Right cardiac atrium (tissue), 5 donors: ENCODE results near the gene UVSSA. TPM values are rescaled to one million over a fixed set of nuclear protein-coding genes. Genes with fewer than 3 reads are reported as not detected.
"Not testable (repeated sequence)": the region's sequence is repeated elsewhere in the genome, so short reads cannot be mapped to it uniquely, and the experiment has no call there.

Experiments used
- ATAC-seq, 2 donors: fragments of 200-7000 bp; cut with Tn5 transposase; one replicate each; pipeline versions ENCODE4 v1.8.0 to v1.9.1; 2020; ENCODE audit warnings: moderate library complexity in 2 of 2, mild to moderate bottlenecking in 1 of 2
- DNase-seq, 3 donors: peaks; one replicate each; pipeline ENCODE4 v3.0.0-alpha.2; 2020
- H3K27ac ChIP-seq: one replicate; pipeline ENCODE4 v1.5.1; 2013; ENCODE audit warnings: mild to moderate bottlenecking, low read length, control low read depth, moderate library complexity
- H3K27me3 ChIP-seq: one replicate; pipeline ENCODE4 v1.6.1; 2013; ENCODE audit not compliant: control insufficient read depth, insufficient read depth
- H3K4me1 ChIP-seq: one replicate; pipeline ENCODE4 v1.6.1; 2013; ENCODE audit warnings: low read length; ENCODE audit not compliant: control insufficient read depth, insufficient read depth
- H3K4me3 ChIP-seq: one replicate; pipeline ENCODE4 v1.5.1; 2013; ENCODE audit warnings: low read length, control low read depth
- H3K9me3 ChIP-seq: one replicate; pipeline ENCODE4 v1.6.1; 2013; ENCODE audit warnings: low read length; ENCODE audit not compliant: control insufficient read depth
- WGBS: extraction: QIAGEN DNeasy Blood & Tissue Kit; methylation state at CpG from one replicate; pipeline ENCODE4 v1.1.7; 2013; 5-methylcytosine and 5-hydroxymethylcytosine counted together
- intact Hi-C, 4 donors: fragments of 100-400 bp; cut with DNase I; formaldehyde crosslinking; loops; one replicate each; pipeline versions ENCODE4 v1.11.0 to v1.14.0; 2022 to 2023
- polyA plus RNA-seq: library from polyadenylated mRNA; stranded (reverse); fragments of 200-250 nt; gene quantifications from one replicate; pipeline ENCODE4 v1.2.3, GENCODE V29; 2013
- total RNA-seq, 4 donors: library from RNA; stranded (reverse); fragmentation: NEBNext Ultra II Directional; extraction: Animal tissue kit (Norgen Biotek cat#: 25700); gene quantifications; one replicate each; pipeline ENCODE4 v1.2.1, GENCODE V29; 2021
- donor health status: healthy with polysubstance abuse.
- donor health status: DM: no; HTN: yes; CAD: no.
- donor health status: DM: no; HTN: no; CAD: no.
- donor health status: DM: no; HTN: yes; CAD: no; lungs with severe emphysema.
- donor health status: DM: yes; HTN: yes; CAD: no.

The UVSSA gene
- total and polyA plus RNA-seq, 5 donors = 5.0 to 8.8 (median 8.3) TPM

DNA sequence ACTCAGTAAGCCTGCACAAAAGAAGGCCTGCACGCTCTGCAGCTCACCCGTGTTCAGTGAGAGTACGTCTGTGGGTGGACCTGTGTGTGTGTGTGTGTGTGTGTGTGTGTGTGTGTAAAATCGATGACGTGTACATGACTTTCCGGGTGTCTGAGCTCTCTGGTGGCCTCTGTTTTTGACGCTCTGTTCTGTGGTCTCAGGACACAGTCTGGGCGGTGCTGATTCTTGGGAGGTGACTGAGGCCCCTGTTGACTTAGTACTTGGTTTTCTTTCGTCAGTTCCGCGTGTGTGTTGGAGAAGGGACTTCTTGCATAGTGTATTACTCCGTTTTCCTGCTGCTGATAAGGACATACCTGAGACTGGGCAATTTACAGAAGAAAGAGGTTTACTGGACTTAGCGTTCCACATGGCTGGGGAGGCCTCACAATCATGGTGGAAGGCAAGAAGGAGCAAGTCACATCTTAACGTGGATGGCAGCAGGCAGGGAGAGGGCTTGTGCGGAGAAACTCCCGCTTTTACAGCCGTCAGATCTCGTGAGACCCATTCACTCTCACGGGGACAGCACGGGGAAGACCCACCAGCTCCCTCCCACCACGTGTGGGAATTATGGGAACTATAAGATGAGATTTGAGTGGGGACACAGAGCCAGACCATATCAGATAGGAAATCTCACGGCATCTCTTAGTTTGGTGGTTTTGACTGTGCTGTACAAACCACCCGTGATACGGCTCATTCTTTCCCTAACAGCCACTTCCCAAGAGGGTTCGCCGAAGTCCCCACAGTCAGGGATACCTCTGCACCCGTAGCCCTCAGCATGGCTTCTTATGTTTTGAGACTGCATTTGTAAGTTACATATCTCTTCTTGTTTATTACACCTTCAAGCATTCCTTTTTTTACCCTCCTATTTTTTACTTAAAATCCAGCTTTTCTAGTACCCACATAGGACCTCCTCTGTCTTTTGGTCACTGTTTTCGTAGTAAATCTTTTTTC, 24.5 kb downstream of the UVSSA start:
- 95% methylated on average over 28 of the region's 28 CpGs for WGBS
- Histone ChIP-seq H3K27me3 (no peaks in the 10 kb centered on the region), H3K4me3 (no peak overlapping the region), H3K27ac (no peak overlapping the region), H3K9me3 (no peaks in the 10 kb centered on the region), H3K4me1 (no peaks in the 10 kb centered on the region)
- DNase-seq (peak in 1 of 3 donors; percentile 24), ATAC-seq (no peak)
- intact Hi-C loops = no loop called here

DNA sequence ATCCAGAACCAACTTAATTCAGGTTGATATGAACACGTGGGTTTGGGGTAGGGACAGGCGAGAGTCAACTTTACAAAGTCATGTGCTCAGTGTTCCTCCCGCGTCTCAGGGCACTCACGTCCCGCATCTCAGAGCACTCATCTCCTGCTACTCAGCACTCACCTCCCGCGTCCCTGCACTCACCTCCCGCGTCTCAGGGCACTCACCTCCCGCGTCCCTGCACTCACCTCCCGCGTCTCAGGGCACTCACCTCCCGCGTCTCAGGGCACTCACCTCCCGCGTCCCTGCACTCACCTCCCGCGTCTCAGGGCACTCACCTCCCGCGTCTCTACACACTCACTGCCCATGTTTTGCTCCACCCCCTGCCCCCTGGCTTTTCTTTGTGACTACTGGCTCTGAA, 25.6 kb downstream of the UVSSA start:
- H3K4me3 ChIP-seq, DNase-seq, H3K27me3 ChIP-seq, H3K4me1 ChIP-seq, H3K27ac ChIP-seq, intact Hi-C loops, ATAC-seq, H3K9me3 ChIP-seq: not testable (repeated sequence)
- WGBS = 81% methylated on average over 15 of the region's 22 CpGs

DNA sequence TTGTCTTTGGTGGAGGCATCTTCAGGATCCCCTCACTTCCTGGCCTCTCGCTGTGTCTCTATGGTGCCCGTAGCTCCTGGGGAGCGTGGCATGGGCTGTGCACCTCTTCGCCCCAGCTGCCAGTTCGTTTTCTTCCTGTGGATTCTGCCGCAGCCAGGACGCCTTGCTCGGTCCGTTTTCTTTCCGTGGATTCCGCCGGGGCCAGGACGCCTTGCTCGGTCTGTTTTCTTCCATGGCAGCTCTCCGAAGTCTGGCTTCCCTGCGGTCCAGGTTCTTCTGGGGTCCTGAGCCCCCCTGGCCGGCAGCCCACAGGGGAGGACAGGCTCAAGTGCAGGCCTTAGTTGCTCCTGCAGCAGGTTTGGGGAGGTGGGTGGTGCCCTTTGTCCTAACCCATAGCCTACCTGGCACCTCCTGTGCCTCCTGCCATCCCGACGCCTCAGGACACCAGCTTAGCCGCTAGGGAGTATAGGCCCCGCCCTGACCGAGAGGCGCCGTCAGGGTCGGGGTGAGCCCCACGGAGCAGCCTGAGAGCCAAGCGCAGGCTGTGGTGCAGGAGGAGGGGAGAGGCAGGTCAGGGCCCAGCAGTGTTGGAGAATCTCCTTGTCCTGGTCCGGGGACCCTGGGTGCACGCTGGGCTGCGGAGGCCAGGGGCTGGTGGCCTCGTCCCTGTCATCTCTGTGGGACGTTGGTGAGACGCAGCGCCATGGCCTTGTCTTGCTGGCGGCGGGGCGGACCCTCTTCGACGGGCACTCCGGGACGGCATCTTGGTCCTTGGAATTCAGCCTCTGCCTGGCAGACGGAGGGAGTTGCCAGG, 27.1 kb downstream of the UVSSA start:
- H3K27me3 ChIP-seq = no peaks in the 10 kb centered on the region
- H3K4me3 ChIP-seq = no peak overlapping the region
- intact Hi-C loops = no loop called here
- peak in 2 of 3 donors; percentile 42 to 47 for DNase-seq
- no peak overlapping the region for H3K27ac ChIP-seq
- ATAC-seq = no peak
- H3K4me1 ChIP-seq = no peaks in the 10 kb centered on the region
- no peaks in the 10 kb centered on the region for H3K9me3 ChIP-seq
- 97% methylated on average over 42 of the region's 42 CpGs for WGBS

DNA sequence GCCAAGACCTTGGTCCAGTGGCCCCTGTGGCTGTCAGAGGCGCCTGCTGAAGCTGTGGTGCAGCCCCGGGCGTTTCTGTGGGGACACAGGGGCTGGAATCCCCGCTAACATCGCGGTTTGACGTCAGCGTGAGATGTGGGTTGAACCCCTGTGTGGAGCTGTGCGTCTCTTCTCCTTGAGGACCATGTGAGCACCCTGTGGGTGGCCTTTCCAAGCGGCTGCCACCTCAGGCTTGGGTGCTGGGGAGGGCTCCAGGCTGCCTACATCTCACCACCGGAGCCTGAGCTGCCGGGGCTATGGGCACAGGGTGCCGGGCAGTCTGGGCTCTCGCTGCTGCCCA, 27.7 kb downstream of the UVSSA start:
- no peak for DNase-seq
- Histone ChIP-seq H3K4me3 (no peak overlapping the region), H3K4me1 (no peaks in the 10 kb centered on the region), H3K9me3 (no peaks in the 10 kb centered on the region), H3K27ac (no peak overlapping the region), H3K27me3 (no peaks in the 10 kb centered on the region)
- intact Hi-C loops = no loop called here
- ATAC-seq = no peak
- WGBS = 97% methylated on average over 14 of the region's 14 CpGs

DNA sequence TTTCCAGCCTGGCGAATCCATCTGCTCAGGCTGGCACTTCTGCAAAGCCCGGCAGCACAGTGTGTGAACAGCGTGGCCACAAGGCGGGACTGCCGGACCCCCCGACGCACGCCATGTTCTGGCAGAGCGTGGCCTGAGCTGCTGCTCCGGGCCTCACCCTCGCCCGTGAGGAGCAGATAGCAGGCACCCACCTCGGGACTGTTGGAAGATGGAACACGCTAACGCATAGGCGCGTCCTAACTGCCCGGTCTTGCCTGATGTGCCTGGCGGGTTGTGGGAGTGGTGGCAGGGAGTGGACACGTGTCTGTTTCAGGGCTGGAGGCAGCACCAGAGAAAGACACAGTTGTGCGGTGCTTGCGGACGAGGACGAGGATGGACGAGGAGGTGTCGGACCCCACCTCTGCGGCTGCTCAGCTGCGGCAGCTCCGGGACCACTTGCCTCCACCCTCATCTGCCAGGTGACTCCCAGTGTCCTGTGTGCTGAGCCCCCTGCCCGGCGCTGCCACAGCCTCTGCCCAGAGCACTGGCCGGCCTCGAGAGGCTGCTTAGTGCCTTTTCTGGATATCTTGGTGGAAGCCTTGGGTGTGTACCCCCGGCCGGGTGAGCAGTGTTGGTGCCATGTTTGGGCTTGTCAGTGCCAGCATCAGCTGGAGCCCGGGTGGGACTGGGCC, 28.2 kb downstream of the UVSSA start:
- intact Hi-C loops = no loop called here
- 97% methylated on average over 36 of the region's 36 CpGs for WGBS
- Histone ChIP-seq H3K27ac (no peak overlapping the region), H3K27me3 (no peaks in the 10 kb centered on the region), H3K9me3 (no peaks in the 10 kb centered on the region), H3K4me1 (no peaks in the 10 kb centered on the region), H3K4me3 (no peak overlapping the region)
- peak in 2 of 3 donors; percentile 36 to 40 for DNase-seq
- ATAC-seq = no peak

DNA sequence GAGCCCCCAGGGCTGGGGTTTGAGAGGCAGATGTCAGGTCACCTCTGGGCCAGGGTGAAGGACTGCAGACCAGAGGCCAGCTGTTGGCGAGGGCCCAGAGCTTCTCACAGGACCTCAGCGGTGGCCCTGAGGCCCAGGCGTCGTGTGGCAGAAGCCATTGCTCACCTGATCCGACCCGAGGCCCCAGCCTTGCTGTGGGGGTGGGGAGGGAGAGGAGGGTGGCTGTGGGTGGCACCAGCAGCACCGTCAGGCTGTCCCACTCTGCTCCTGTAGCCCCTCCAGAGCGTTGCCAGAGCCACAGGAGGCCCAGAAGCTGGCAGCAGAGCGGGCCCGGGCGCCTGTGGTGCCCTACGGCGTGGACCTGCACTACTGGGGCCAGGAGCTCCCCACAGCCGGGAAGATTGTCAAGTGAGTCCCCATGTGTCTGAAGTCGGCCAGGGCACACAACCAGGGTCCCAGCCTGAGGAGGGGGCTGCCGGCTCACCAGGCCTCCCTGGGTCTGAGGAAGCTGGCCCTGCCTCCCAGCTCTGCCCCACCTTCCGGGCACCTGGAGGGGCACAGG, 28.8 kb downstream of the UVSSA start:
- Histone ChIP-seq H3K27me3 (no peaks in the 10 kb centered on the region), H3K4me1 (no peaks in the 10 kb centered on the region), H3K4me3 (no peak overlapping the region), H3K27ac (no peak overlapping the region), H3K9me3 (no peaks in the 10 kb centered on the region)
- ATAC-seq (no peak), DNase-seq (peak in 1 of 3 donors; percentile 46)
- intact Hi-C loops = no loop called here
- WGBS = 88% methylated on average over 17 of the region's 17 CpGs

DNA sequence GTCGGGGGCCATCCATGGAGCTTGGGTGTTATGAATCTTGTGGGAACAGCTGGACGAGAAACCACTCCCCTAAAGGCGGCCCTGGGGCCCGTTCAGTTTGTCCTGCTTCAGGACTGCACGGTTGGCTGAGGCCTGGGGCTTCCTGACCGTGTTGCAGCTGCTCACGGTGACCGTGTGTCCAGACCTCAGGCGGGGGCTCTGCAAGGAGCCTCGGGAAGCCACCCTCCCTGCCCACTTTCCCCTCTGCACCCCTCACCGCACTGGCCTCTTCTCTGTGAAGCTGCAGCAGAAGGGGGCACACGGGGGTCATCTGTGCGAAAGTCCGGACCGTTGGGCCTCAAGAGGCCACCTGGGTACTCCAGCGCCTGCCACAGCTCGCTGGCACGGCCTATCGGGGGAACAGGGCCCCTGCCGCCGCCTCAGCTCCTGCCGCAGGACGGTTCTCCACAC, 29.4 kb downstream of the UVSSA start:
- ATAC-seq = no peak
- Histone ChIP-seq H3K4me1 (no peaks in the 10 kb centered on the region), H3K9me3 (no peaks in the 10 kb centered on the region), H3K4me3 (no peak overlapping the region), H3K27me3 (no peaks in the 10 kb centered on the region), H3K27ac (no peak overlapping the region)
- intact Hi-C loops = no loop called here
- no peak for DNase-seq
- 89% methylated on average over 23 of the region's 23 CpGs for WGBS

DNA sequence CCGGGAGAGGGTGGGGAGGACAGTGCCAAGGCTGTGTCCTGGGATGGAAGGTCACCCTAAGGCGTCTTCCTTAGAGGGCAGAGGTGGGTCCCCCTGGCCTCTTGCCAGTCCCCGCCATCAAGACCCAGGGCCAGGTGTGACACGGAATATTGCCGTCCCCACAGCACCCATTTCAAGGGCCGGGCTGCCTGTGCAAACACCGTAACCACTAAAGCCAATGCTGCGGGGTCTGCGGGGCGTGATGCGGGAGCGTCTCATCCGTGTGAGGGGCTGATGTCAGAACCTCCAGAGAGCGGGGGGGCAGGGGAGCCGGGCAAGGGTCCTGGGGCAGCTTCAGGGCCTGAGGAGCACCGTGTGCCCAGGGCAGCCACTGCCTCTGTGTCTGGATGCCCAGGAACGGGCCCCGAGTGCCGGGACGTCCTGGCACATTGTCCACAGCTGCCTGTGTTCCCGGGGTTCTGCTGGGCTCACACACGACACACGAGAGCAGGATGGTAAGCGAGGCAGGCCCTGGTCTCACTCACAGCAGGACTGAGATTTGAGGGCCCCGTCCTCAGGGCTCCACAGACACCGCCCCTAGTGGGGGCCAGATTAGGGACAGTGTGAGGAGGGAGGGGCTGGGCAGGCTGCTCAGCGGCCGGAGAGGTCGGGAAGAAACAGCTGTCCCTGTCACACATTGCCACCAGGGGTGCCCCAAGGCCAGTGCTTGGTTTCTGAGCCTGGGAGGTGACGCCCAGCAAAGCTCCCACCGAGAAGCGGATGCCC, 30.0 kb downstream of the UVSSA start:
- no peaks in the 10 kb centered on the region for H3K27me3 ChIP-seq

DNA sequence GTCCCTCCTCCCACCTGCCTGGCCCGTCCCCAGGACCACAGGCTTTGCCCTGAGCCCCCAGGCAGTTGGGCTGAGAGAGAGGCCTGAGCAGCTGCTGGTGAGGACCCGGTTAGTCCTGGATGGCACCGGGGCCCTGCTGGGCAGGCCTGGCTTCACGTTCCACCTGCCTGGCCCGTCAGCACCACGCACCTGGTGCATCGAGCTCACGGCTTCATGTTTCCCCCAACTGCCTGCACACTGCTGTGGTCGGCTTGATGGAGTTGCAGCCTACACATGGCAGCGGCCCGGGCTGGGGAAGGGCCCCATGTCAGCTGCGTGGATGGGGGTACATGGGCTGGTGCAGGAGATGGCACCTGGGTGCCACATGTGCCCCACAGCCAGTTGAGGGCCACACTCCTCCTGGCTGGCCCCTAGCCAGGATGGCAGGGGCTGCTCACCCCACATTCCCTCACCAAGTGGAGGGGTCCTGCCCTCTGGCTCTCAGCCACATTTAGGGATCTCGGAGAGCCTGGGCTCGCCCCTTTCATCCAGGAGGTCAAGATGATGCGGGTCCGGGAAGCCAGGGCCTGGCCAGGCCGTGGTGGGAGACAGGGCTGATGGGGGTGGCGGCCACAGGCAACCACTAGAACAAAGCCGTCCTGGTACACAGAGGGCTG, 30.7 kb downstream of the UVSSA start:
- intact Hi-C loops = no loop called here
- WGBS = 91% methylated on average over 19 of the region's 19 CpGs
- Histone ChIP-seq H3K4me1 (no peaks in the 10 kb centered on the region), H3K27me3 (no peaks in the 10 kb centered on the region), H3K4me3 (no peak overlapping the region), H3K27ac (no peak overlapping the region), H3K9me3 (no peaks in the 10 kb centered on the region)
- ATAC-seq (no peak), DNase-seq (peak; percentile 11 to 52 (median 36))

More for the DNA sequence above, 30.0 kb downstream of the UVSSA start:
- DNase-seq = peak in 2 of 3 donors; percentile 12 to 55
- intact Hi-C loops = no loop called here
- Histone ChIP-seq H3K4me3 (no peak overlapping the region), H3K9me3 (no peaks in the 10 kb centered on the region), H3K4me1 (no peaks in the 10 kb centered on the region), H3K27ac (no peak overlapping the region)
- ATAC-seq = no peak
- WGBS = 90% methylated on average over 32 of the region's 32 CpGs
